Stomach (tissue), 4 donors: Measurements from ENCODE around the gene SIPA1L2.

Experiments
- CTCF ChIP-seq, 7 experiments: fragments of 450-650 bp in 4 of 7; fragments of 200-600 bp in 3 of 7; sonication (generic) in 3 of 7; IDR thresholded peaks; one replicate each; pipeline ENCODE4 v1.5.1; 2016 to 2019; ENCODE audit warnings: antibody characterized with exemption in 7 of 7, control low read depth in 2 of 7, mild to moderate bottlenecking in 1 of 7
- EP300 ChIP-seq: sonication (generic); formaldehyde crosslinking; IDR thresholded peaks from one replicate; pipeline ENCODE4 v1.6.1; 2017; ENCODE audit warnings: antibody characterized with exemption
- POLR2AphosphoS5 ChIP-seq, 3 donors: sonication (generic); formaldehyde crosslinking; IDR thresholded peaks; one replicate each; pipeline ENCODE4 v1.6.1; 2016; ENCODE audit warnings: antibody characterized with exemption in 3 of 3

GRCh38 chr1:232622981-232623380, 7.0 kb downstream of the SIPA1L2 start:
- TF ChIP-seq CTCF (IDR thresholded peaks at IDR 0.05) (no peak), EP300 (no peak), POLR2AphosphoS5 (IDR thresholded peaks at IDR 0.05) (no peak)
